SU-DHL-6 (cell line): ENCODE results near the gene WDR48.

Source experiments
- H2AFZ ChIP-seq: fragments of 200-600 bp; sonication (generic); 2 replicates; pipeline ENCODE4 v1.6.1; 2014; ENCODE audit warnings: low read depth, mild to moderate bottlenecking, moderate library complexity, mixed read lengths, antibody characterized with exemption, low read length; ENCODE audit not compliant: severe bottlenecking
- H3F3A ChIP-seq: fragments of 200-600 bp; shearing (Covaris generic); 2 replicates; pipeline ENCODE4 v1.6.0; 2016; ENCODE audit warnings: antibody characterized with exemption, mild to moderate bottlenecking; ENCODE audit not compliant: insufficient read depth
- H3K27ac ChIP-seq: fragments of 200-600 bp; sonication (generic); 2 replicates; pipeline ENCODE4 v1.5.1; 2016; ENCODE audit warnings: low read depth, mild to moderate bottlenecking, low read length, moderate library complexity, mixed read lengths
- H3K27me3 ChIP-seq: fragments of 200-600 bp; sonication (generic), shearing (Covaris generic); 2 replicates; pipeline ENCODE4 v1.6.0; 2014; ENCODE audit warnings: mild to moderate bottlenecking, low read length
- H3K36me3 ChIP-seq: fragments of 200-600 bp; sonication (generic); 2 replicates; pipeline ENCODE4 v1.6.1; 2014; ENCODE audit warnings: mild to moderate bottlenecking, low read length, mixed read lengths
- H3K4me2 ChIP-seq: fragments of 300-600, 200-600 bp; shearing (Covaris generic), sonication (generic); 2 replicates; pipeline ENCODE4 v1.6.0; 2014; ENCODE audit warnings: low read length, low read depth, mild to moderate bottlenecking; ENCODE audit not compliant: poor library complexity, severe bottlenecking
- H3K4me3 ChIP-seq: fragments of 200-600 bp; sonication (generic); 2 replicates; pipeline ENCODE4 v1.5.1; 2014; ENCODE audit warnings: antibody characterized with exemption, low read length, mild to moderate bottlenecking, mixed read lengths; ENCODE audit not compliant: insufficient read depth, poor library complexity, severe bottlenecking
- H3K79me2 ChIP-seq: fragments of 200-600 bp; sonication (generic); 2 replicates; pipeline ENCODE4 v1.6.1; 2014; ENCODE audit warnings: mild to moderate bottlenecking, low read length, moderate library complexity; ENCODE audit not compliant: insufficient read depth
- H3K9ac ChIP-seq: fragments of 200-600 bp; sonication (generic); 2 replicates; pipeline ENCODE4 v1.7.0; 2014; ENCODE audit warnings: mild to moderate bottlenecking, low read length
- H3K9me2 ChIP-seq: fragments of 200-600 bp; sonication (generic); replicated peaks from 2 replicates; pipeline ENCODE4 v1.6.1; 2014; ENCODE audit warnings: low read length; ENCODE audit not compliant: insufficient read depth
- H3K9me3 ChIP-seq: fragments of 200-600 bp; sonication (generic); 2 replicates; pipeline ENCODE4 v1.6.1; 2014; ENCODE audit warnings: low read length, mixed read lengths; ENCODE audit not compliant: insufficient read depth
- H4K20me1 ChIP-seq: fragments of 200-600 bp; sonication (generic); 2 replicates; pipeline ENCODE4 v1.6.1; 2014; ENCODE audit warnings: low read depth, mild to moderate bottlenecking, antibody characterized with exemption, low read length, moderate library complexity, mixed read lengths
- CTCF ChIP-seq: fragments of 200-600 bp; sonication (generic); IDR thresholded peaks from one replicate; pipeline ENCODE4 v1.5.1; 2017; ENCODE audit warnings: antibody characterized with exemption, mild to moderate bottlenecking, low read length, moderate library complexity; ENCODE audit not compliant: insufficient read depth, poor library complexity, severe bottlenecking
- EZH2phosphoT487 ChIP-seq: fragments of 200-600 bp; sonication (generic), shearing (Covaris generic); conservative IDR thresholded peaks from 2 replicates; pipeline ENCODE4 v1.6.1; 2018; ENCODE audit warnings: mild to moderate bottlenecking, antibody characterized with exemption, low read length, moderate library complexity, mixed read lengths

WDR48 gene

GRCh38 chr3:39106851-39107387 is 55.1 kb downstream of the WDR48 start:
- Histone ChIP-seq H3K27ac (no peak overlapping the region), H3K9ac (peak overlapping the region; percentile 66), H3K4me2 (peak overlapping the region; percentile 66), H3K27me3 (no peaks in the 10 kb centered on the region), H3K9me2 (no peaks in the 10 kb centered on the region), H4K20me1 (no peaks in the 10 kb centered on the region), H3K36me3 (no peaks in the 10 kb centered on the region), H3K4me3 (peak overlapping the region; percentile 67), H2AFZ (peak overlapping the region; percentile 84), H3K9me3 (no peaks in the 10 kb centered on the region), H3F3A (peaks cover 5% of the 10 kb centered on the region; the same call in 1 of the 2 replicates), H3K79me2 (no peaks in the 10 kb centered on the region)
- no peak for TF ChIP-seq EZH2phosphoT487
- TF ChIP-seq CTCF = no peak

DNA sequence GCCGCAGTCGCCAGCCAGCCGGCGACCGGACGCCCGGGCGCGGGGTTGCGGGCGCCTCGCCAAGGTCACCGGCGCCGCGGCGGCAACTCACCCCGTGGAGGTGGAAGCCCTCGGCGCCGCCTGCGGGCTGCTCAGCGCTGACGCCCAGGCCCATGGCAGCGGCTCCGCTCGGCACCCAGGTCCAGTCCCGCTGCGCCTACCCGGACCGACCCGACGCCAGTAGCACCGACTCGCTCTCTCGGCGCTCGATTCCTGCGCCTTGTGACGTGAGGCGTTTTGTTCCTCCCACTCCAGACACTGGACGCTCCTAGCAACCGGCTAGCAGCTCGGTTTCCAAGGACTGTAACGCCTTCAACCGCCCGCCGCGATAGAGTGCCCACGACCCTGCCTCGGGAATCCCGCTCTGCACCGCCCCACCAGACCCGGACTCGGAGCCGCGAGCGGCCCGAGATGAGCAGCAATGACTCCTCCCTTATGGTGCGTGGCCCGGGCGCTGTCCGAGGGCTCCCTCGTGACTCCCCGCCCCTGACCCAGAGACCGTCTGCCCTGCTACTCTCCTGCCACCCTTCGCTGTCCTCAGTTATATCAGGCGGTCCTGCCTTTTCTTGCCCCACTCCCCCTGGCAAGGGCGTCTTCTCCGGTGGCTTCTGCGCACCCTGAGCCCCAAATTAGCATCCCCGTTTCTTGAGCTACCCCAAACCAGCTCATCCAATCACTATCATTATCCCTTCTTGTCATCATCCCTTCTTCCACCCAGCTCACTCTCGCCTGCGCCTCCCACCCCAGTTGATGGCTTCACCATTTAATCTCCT is 55.8 kb downstream of the WDR48 start, which contains the start of the genes GORASP1 and TTC21A:
Gene GORASP1 (minus strand): TSS at position 240 of the 812 bp plus-strand sequence. CDS start 86 bp downstream, at position 154.
Gene TTC21A (plus strand): TSS at position 293 of the 812 bp plus-strand sequence. CDS start 158 bp downstream, at position 451.
- peak within 1 kb of the TSS; percentile 66 for H3K9ac ChIP-seq
- no peaks in the 10 kb centered on the region for H4K20me1 ChIP-seq
- no peak for TF ChIP-seq EZH2phosphoT487
- no peak for TF ChIP-seq CTCF
- no peaks in the 10 kb centered on the region for H3K9me2 ChIP-seq
- H3K79me2 ChIP-seq = no peaks in the 10 kb centered on the region
- H3K36me3 ChIP-seq = no peaks in the 10 kb centered on the region
- peak within 1 kb of the TSS; percentile 84 for H2AFZ ChIP-seq
- 0 out of 2 replicates have a peak within 1 kb of the TSS, but pooled peaks have one; percentile 1 for H3K27ac ChIP-seq
- peak within 1 kb of the TSS; percentile 66 for H3K4me2 ChIP-seq
- H3F3A ChIP-seq = peaks cover 5% of the 10 kb centered on the region; the same call in 1 of the 2 replicates
- H3K27me3 ChIP-seq = no peaks in the 10 kb centered on the region
- peak within 1 kb of the TSS; percentile 67 for H3K4me3 ChIP-seq
- H3K9me3 ChIP-seq = no peaks in the 10 kb centered on the region

- peak overlapping the region; percentile 67 for H3K4me3 ChIP-seq
- H3K9ac ChIP-seq = peak overlapping the region; percentile 66
- TF ChIP-seq CTCF (no peak), EZH2phosphoT487 (no peak)
- no peaks in the 10 kb centered on the region for H3K9me3 ChIP-seq
- H3K36me3 ChIP-seq = no peaks in the 10 kb centered on the region
- H2AFZ ChIP-seq = peak overlapping the region; percentile 84
- no peaks in the 10 kb centered on the region for H3K27me3 ChIP-seq
- 0 out of 2 replicates have a peak overlapping the region, but pooled peaks have one; percentile 1 for H3K27ac ChIP-seq
- no peaks in the 10 kb centered on the region for H3K79me2 ChIP-seq
- peak overlapping the region; percentile 66 for H3K4me2 ChIP-seq
- H3K9me2 ChIP-seq = no peaks in the 10 kb centered on the region
- H3F3A ChIP-seq = peaks cover 5% of the 10 kb centered on the region; the same call in 1 of the 2 replicates
- H4K20me1 ChIP-seq = no peaks in the 10 kb centered on the region
These were observed 56.4 kb downstream of the WDR48 start for GRCh38 chr3:39108200-39108710.
